NAMALWA (cell line): ENCODE measurements around the gene GLOD4.
"Not testable (repeated sequence)": the region's sequence is repeated elsewhere in the genome, so short reads cannot be mapped to it uniquely, and the experiment has no call there.

Source experiments
- DNase-seq: peaks from one replicate; pipeline ENCODE4 v3.0.0-alpha.2; 2015; ENCODE audit warnings: low spot score

GLOD4 gene

DNA sequence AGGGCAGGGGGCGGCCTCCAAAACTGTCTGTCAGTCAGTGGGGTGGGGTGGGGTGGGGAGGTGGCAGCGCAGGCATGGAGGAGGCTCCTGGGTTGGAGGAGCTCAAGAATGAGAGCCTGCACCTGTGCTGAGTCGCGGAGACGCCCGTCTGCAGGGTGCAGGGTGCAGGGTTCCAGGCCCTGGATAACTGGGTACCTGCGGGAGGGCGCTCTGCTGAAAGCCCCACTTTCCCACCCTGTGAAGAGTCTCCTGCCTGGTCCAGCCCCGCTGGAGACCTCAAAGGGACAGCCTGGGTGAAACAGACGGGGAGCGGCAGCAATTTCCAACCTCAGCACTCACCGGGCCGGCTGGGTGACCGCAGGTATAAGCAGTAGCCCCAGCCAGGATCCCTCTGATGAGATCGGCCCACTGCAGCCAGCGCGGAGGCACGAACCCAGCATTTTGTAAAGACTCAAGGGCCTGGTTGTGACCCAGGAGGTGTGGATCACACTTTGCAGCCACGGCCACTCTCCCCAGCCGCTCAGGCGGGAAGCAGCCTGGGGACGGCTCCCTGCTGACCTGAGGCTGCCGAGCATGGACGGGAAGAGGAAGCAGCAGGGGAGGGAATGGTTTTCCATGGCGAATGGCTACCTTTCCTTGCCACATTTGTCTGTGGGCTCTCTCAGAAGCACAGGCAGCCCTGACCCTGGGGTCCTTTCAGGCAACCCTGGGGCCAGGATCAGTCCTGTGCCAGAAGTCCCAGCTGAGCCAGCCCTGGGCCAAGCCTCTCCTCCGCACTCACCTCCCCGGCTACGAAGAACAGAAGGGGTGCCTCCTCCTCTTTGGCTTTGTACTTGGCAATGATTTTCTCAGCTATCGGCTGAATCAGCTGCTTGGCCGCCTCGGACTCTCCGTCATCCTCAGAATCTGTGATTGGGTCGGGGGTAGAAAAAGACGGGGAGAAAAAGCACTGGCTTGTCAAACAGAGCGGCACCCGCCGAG lies 21.1 kb upstream of the GLOD4 start:
- DNase-seq, result no peak

DNA sequence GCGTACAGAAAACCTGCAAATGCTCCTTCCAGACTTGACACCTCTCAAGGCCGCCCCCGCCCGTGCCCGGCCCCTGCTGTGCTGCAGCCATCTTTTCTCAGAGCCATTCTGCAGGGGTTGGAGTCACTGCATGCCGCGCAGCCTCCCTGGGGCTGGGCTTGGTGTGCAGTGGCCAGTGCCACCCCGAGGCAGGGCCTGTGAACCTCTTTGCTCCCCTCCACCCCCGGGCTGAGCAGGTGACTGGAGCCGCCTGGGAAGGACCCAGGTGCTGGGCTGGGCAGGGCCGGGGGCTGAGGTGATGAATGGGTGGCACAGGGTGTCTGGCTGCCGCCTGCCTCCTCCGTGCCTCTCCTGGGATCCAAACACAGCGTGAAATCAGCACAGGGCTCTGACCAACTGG lies 20.4 kb upstream of the GLOD4 start:
- no peak for DNase-seq

DNA sequence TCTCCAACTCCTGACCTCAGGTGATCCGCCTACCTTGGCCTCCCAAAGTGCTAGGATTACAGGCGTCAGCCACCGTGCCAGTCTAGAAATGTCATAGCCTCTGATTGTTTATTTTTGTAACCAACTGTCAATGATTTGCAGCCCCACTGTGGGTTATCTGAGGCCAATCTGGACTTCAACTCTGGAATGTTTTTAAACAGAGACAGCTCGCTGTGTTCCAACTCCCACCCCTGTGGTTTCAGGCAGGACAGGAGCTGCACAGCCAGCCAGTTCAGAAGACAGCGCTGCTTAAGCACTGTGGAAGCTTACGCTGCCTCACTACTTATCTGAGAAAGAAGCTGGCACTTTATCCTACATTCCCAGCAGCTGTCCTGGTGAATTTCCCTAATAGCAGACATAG lies 19.6 kb upstream of the GLOD4 start:
- no peak for DNase-seq

- no peak for DNase-seq
Observed at GRCh38 chr17:800446-801242, 18.6 kb upstream of the GLOD4 start.

- DNase-seq, result no peak
Observed at GRCh38 chr17:799261-799660, 17.2 kb upstream of the GLOD4 start.

DNA sequence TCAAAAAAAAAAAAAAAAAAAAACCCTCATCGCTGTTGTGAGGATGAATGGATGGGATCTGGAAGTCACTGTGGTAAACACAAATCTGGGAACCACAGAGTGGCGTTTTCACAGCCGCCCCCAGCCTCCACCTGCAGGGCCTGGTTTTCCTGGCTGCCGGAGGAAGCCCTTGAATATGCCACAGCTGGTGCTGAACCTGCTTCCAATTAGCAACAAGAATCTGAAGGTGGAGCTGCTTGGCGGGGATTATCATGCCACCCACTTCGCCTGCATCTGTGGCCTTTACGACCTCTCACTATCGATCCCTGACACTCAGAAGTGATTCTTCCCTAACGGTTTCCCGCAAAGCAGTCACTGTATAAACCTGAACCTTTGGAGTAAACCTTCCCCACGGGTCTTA lies 16.2 kb upstream of the GLOD4 start:
- DNase-seq, result no peak

GRCh38 chr17:797236-797840 lies 15.3 kb upstream of the GLOD4 start:
- DNase-seq, result no peak

DNA sequence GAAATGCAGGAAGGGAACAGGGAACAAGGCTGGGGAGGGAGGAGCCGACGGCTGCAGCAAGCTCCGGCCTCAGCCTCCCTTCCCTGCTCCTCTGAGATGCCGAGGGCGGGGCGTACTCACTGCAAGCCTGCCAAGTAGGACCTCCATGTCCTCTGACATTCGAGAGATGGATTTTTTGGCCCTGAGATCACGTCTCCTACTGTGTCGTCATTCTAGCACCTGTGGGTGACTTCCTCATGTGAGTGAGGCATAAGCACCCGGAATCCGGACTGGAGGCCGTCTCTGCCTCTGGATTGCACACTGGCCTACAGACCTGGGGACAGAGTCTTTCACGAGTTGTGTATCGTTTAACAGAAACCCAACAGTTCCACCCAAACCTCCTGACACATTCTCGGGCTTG lies 14.5 kb upstream of the GLOD4 start:
- DNase-seq, result no peak

- DNase-seq, result no peak
Observed at GRCh38 chr17:795721-796120, 13.6 kb upstream of the GLOD4 start.

- DNase-seq, result no peak
Observed at GRCh38 chr17:795276-795675, 13.2 kb upstream of the GLOD4 start.

GRCh38 chr17:794876-795275 lies 12.8 kb upstream of the GLOD4 start:
- DNase-seq, result no peak

DNA sequence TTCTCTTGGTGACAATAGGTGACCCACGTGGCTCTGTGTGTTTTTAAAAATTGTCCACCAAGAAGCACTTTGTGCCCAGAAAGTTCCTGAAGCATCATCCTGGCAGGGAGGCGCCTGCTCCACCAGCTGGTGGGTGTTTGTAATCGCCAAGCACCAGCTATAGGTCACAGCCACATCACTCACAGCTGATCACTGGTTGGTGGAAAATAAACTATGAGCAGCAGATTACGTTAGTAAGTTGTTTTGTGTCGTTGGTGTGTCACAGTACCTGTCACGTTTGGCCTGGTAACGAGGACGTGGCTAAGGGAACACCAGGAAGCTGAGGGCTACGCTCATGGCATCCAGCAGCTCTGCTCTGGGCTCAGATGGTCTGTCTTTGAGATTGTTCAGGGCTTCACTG lies 10.2 kb upstream of the GLOD4 start:
- DNase-seq, result no peak

DNA sequence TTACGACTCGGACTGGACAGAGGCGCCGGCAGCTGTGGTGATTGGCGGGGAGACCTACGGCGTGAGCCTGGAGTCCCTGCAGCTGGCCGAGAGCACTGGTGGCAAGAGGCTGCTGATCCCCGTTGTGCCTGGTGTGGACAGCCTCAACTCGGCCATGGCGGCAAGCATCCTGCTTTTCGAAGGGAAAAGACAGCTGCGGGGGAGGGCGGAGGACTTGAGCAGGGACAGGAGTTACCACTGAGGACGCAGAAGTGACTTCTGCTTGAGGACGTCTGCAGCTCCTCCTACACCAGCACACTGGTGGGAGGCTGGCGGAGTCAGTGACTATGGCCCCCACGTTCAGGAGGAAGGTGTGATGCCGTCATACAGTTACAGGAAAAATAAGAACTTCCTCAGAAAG lies 9.7 kb upstream of the GLOD4 start:
- DNase-seq, result no peak

GRCh38 chr17:790874-791247 lies 8.8 kb upstream of the GLOD4 start:
- DNase-seq, result not testable (repeated sequence)

DNA sequence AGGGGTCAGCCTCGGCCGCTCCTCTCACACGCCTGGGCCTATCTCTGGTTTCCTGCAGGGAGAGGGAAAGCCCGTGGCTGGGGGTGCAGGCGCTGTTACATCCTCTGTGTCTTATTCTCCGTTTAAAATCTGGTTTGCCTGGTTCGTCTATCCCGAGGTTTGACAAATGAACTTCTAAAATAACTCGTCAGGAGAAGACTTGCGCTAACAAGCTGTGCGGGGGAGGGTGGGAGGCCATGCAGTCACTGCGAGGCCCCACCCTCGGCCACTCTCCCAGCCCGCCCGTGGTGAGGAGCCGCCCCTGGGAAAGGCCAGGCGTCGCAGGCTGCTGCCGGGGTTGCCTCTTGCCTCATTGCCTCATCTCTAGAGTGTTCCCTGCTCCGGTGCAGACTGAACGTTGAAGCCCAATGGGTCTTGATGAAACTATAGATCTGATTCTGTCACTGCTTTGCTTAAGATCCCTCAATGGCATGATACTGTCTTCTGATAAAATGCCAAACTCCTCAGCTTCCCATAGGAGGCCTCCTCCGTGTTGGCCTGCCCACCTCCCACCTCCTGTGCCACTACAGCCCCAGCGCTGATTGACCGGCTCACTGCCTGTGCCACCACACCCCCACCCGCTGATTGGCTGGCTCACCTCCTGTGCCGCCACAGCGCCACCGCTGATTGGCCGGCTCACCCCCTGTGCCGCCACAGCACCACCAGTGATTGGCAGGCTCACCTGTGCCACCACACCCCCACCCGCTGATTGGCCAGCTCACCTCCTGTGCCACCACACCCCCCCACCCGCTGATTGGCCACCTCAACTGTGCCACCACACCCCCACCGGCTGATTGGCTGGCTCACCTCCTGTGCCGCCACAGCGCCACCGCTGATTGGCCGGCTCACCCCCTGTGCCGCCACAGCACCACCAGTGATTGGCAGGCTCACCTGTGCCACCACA lies 8.1 kb upstream of the GLOD4 start:
- DNase-seq, result not testable (repeated sequence)

DNA sequence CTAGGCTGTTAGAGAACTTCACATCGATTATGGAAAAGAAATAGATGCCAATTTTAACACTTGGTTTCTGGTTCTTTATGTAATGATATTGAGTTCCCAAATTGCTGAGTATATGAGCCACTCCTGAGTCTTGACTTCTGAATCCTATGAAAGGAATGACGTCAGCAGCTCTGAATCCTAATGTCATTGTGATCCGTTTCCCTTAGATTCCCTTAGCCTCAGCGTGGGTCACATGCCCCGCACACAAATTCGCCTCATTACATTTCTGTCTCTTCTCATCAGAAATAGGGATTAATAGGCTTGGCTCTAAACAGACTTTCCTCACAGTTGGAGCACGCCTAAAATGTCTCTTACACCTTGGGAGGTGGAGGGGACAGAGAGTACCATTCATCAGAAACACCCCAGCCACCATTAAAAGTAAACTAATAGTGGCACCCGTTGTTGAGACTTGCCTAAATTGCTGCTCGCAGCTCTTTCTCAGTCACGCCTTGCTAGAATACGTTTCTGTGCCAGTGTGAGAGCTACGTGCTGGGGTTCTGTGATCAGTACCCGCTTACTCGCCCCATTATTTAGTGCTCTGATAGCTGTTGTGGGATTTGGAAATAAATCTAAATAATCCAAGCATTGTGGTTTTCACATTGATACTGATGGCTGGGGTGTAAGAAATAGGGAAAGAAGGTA lies 7.2 kb upstream of the GLOD4 start:
- DNase-seq, result no peak

GRCh38 chr17:788551-788950 lies 6.5 kb upstream of the GLOD4 start:
- DNase-seq, result no peak

DNA sequence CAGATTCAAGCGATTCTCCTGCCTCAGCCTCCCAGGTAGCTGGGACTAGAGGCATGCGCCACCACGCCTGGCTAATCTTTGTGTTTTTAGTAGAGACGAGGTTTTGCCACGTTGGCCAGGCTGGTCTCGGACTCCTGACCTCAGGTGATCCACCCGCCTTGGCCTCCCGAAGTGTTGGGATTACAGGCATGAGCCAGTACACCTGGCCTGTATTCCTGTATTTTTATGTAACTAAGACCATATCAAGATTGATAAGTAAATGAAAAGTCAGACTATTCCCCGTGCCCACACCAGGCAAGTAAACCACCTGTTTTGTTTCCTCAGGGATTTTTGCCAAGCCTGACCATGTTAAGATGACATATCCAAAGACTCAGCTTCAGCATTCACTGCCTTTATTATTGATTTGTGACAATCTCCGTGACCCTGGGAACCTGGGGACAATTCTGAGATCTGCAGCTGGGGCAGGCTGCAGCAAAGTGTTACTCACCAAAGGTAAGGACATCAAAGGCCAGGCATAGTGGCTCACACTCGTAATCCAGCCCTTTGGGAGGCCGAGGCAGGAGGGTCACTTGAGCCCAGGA lies 5.7 kb upstream of the GLOD4 start:
- no peak for DNase-seq

DNA sequence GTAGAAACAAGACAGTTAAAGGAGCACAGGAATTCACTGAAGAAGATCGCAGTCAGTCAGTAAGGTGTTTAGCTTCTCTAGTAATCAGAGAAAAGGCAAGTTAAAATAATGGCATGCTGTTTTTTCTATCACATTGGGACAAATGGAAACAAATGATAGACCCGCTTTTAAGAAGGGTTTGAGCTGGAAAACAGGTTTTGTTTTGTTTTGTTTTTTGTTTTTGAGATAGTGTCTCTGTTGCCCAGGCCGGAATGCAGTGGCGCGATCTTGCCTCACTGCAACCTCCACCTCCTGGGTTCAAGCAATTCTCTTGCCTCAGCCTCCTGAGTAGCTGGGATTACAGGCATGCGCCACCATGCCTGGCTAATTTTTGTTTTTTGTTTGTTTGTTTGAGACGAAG lies 3.8 kb upstream of the GLOD4 start:
- DNase-seq, result not testable (repeated sequence)

GRCh38 chr17:784143-784542 lies 2.1 kb upstream of the GLOD4 start:
- no peak for DNase-seq

GRCh38 chr17:778096-778495 lies 4.0 kb downstream of the GLOD4 start:
- no peak for DNase-seq
